ENCODE data around the gene SASH3. TPM values are rescaled to one million over a fixed set of nuclear protein-coding genes. Genes with fewer than 3 reads are reported as not detected.
A peak's percentile ranks its signal among the peaks of the same experiment; 100 is the strongest.

SASH3 gene
- 11.4 TPM for polyA plus RNA-seq
- long read RNA-seq, donor 1, partial matches to known transcripts: 0 of 3 reads
- long read RNA-seq, donor 1, other reads (novel, unspliced or antisense): 0 of 3 reads
- long read RNA-seq, donor 2, partial matches to known transcripts: 0 of 1 reads
- long read RNA-seq, donor 2, other reads (novel, unspliced or antisense): 0 of 1 reads
- long read RNA-seq, donor 3, transcript SASH3-201 (8 exons, 2,626 nt): major isoform, 5 of 5 reads
- long read RNA-seq, donor 3, partial matches to known transcripts: 0 of 5 reads
- long read RNA-seq, donor 3, other reads (novel, unspliced or antisense): 0 of 5 reads
- long read RNA-seq, donor 4: 0 reads
- long read RNA-seq, donor 5, partial matches to known transcripts: 0 of 1 reads
- long read RNA-seq, donor 5, other reads (novel, unspliced or antisense): 0 of 1 reads
- long read RNA-seq, donor 6, partial matches to known transcripts: 0 of 2 reads
- long read RNA-seq, donor 6, other reads (novel, unspliced or antisense): 0 of 2 reads
- long read RNA-seq, donor 7: 0 reads
- long read RNA-seq, donor 8, partial matches to known transcripts: 0 of 3 reads
- long read RNA-seq, donor 8, other reads (novel, unspliced or antisense): 0 of 3 reads
- long read RNA-seq, donor 9: 0 reads
- long read RNA-seq, donor 10: 0 reads
- long read RNA-seq, donor 11, partial matches to known transcripts: 0 of 2 reads
- long read RNA-seq, donor 11, other reads (novel, unspliced or antisense): 0 of 2 reads

GRCh38 chrX:129779747-129780146 is at the start of gene SASH3:
Gene SASH3 (plus strand): TSS chrX:129779949. CDS start chrX:129780098, 149 bp downstream.
- H3K4me1 ChIP-seq (ENCODE audit: control insufficient read depth, insufficient read depth, low read length): peaks cover 21% of the 10 kb centered on the region
- H3K27ac ChIP-seq (ENCODE audit: low read length): no peak within 1 kb of the TSS
- no peaks in the 10 kb centered on the region for H3K36me3 ChIP-seq (ENCODE audit: control insufficient read depth, insufficient read depth, low read length)
- H3K4me3 ChIP-seq (ENCODE audit: low read length): peak within 1 kb of the TSS; percentile 13
- no peaks in the 10 kb centered on the region for H3K9me3 ChIP-seq (ENCODE audit: control insufficient read depth, low read depth, low read length)
- no peak for DNase-seq
- no peaks in the 10 kb centered on the region for H3K27me3 ChIP-seq (ENCODE audit: control insufficient read depth, insufficient read depth, low read length)
- WGBS (ENCODE audit: insufficient coverage, low lambda C conversion rate): no CpG with 5 or more reads among the region's 13 CpGs

- DNase-seq: no peak
- H3K36me3 ChIP-seq (ENCODE audit: control insufficient read depth, insufficient read depth, low read length): no peaks in the 10 kb centered on the region
- no peak overlapping the region for H3K4me3 ChIP-seq (ENCODE audit: low read length)
- no peaks in the 10 kb centered on the region for H3K9me3 ChIP-seq (ENCODE audit: control insufficient read depth, low read depth, low read length)
- no peaks in the 10 kb centered on the region for H3K27me3 ChIP-seq (ENCODE audit: control insufficient read depth, insufficient read depth, low read length)
- peaks cover 30% of the 10 kb centered on the region for H3K4me1 ChIP-seq (ENCODE audit: control insufficient read depth, insufficient read depth, low read length)
- WGBS (ENCODE audit: insufficient coverage, low lambda C conversion rate): no CpG with 5 or more reads among the region's 2 CpGs
- no peak overlapping the region for H3K27ac ChIP-seq (ENCODE audit: low read length)
Measured at GRCh38 chrX:129731228-129731627, 48.5 kb upstream of the SASH3 start.

GRCh38 chrX:129732857-129733256 is 46.9 kb upstream of the SASH3 start:
- Histone ChIP-seq H3K9me3 (ENCODE audit: control insufficient read depth, low read depth, low read length) (no peaks in the 10 kb centered on the region), H3K36me3 (ENCODE audit: control insufficient read depth, insufficient read depth, low read length) (no peaks in the 10 kb centered on the region), H3K27me3 (ENCODE audit: control insufficient read depth, insufficient read depth, low read length) (no peaks in the 10 kb centered on the region), H3K4me1 (ENCODE audit: control insufficient read depth, insufficient read depth, low read length) (peaks cover 42% of the 10 kb centered on the region), H3K4me3 (ENCODE audit: low read length) (no peak overlapping the region), H3K27ac (ENCODE audit: low read length) (no peak overlapping the region)
- no CpG with 5 or more reads among the region's 2 CpGs for WGBS (ENCODE audit: insufficient coverage, low lambda C conversion rate)
- no peak for DNase-seq

GRCh38 chrX:129733335-129733734 is 46.4 kb upstream of the SASH3 start:
- no peak for DNase-seq
- Histone ChIP-seq H3K4me1 (ENCODE audit: control insufficient read depth, insufficient read depth, low read length) (peaks cover 47% of the 10 kb centered on the region), H3K27ac (ENCODE audit: low read length) (peak overlapping the region; percentile 95), H3K27me3 (ENCODE audit: control insufficient read depth, insufficient read depth, low read length) (no peaks in the 10 kb centered on the region), H3K36me3 (ENCODE audit: control insufficient read depth, insufficient read depth, low read length) (no peaks in the 10 kb centered on the region), H3K4me3 (ENCODE audit: low read length) (no peak overlapping the region), H3K9me3 (ENCODE audit: control insufficient read depth, low read depth, low read length) (no peaks in the 10 kb centered on the region)
- WGBS (ENCODE audit: insufficient coverage, low lambda C conversion rate): no CpG with 5 or more reads among the region's 4 CpGs

- no CpG with 5 or more reads among the region's 6 CpGs for WGBS (ENCODE audit: insufficient coverage, low lambda C conversion rate)
- no peaks in the 10 kb centered on the region for H3K27me3 ChIP-seq (ENCODE audit: control insufficient read depth, insufficient read depth, low read length)
- H3K4me1 ChIP-seq (ENCODE audit: control insufficient read depth, insufficient read depth, low read length): peaks cover 51% of the 10 kb centered on the region
Measured at GRCh38 chrX:129736491-129736890, 43.3 kb upstream of the SASH3 start.

GRCh38 chrX:129737916-129738315 is 41.8 kb upstream of the SASH3 start:
- no CpG with 5 or more reads among the region's 5 CpGs for WGBS (ENCODE audit: insufficient coverage, low lambda C conversion rate)
- peak overlapping the region; percentile 99 for H3K27ac ChIP-seq (ENCODE audit: low read length)

More at GRCh38 chrX:129736491-129736890, 43.3 kb upstream of the SASH3 start:
- peak; percentile 79 to 88 for DNase-seq
- Histone ChIP-seq H3K36me3 (ENCODE audit: control insufficient read depth, insufficient read depth, low read length) (no peaks in the 10 kb centered on the region), H3K27ac (ENCODE audit: low read length) (peak overlapping the region; percentile 99), H3K9me3 (ENCODE audit: control insufficient read depth, low read depth, low read length) (no peaks in the 10 kb centered on the region), H3K4me3 (ENCODE audit: low read length) (no peak overlapping the region)

GRCh38 chrX:129738466-129739308 is 41.1 kb upstream of the SASH3 start, which contains the start of gene XPNPEP2:
Gene XPNPEP2 (plus strand): TSS chrX:129738979. CDS start chrX:129739214, 235 bp downstream.
- Histone ChIP-seq H3K4me3 (ENCODE audit: low read length) (peak within 1 kb of the TSS; percentile 69), H3K27me3 (ENCODE audit: control insufficient read depth, insufficient read depth, low read length) (no peaks in the 10 kb centered on the region), H3K27ac (ENCODE audit: low read length) (peak within 1 kb of the TSS; percentile 99), H3K9me3 (ENCODE audit: control insufficient read depth, low read depth, low read length) (no peaks in the 10 kb centered on the region), H3K4me1 (ENCODE audit: control insufficient read depth, insufficient read depth, low read length) (peaks cover 44% of the 10 kb centered on the region), H3K36me3 (ENCODE audit: control insufficient read depth, insufficient read depth, low read length) (peaks cover 3% of the 10 kb centered on the region)
- WGBS (ENCODE audit: insufficient coverage, low lambda C conversion rate): no CpG with 5 or more reads among the region's 13 CpGs
- DNase-seq: peak; percentile 52 to 74

More at GRCh38 chrX:129737916-129738315, 41.8 kb upstream of the SASH3 start:
- DNase-seq: no peak
- Histone ChIP-seq H3K36me3 (ENCODE audit: control insufficient read depth, insufficient read depth, low read length) (no peaks in the 10 kb centered on the region), H3K4me1 (ENCODE audit: control insufficient read depth, insufficient read depth, low read length) (peaks cover 51% of the 10 kb centered on the region), H3K9me3 (ENCODE audit: control insufficient read depth, low read depth, low read length) (no peaks in the 10 kb centered on the region), H3K4me3 (ENCODE audit: low read length) (no peak overlapping the region), H3K27me3 (ENCODE audit: control insufficient read depth, insufficient read depth, low read length) (no peaks in the 10 kb centered on the region)

- Histone ChIP-seq H3K27ac (ENCODE audit: low read length) (peak overlapping the region; percentile 99), H3K9me3 (ENCODE audit: control insufficient read depth, low read depth, low read length) (no peaks in the 10 kb centered on the region), H3K4me1 (ENCODE audit: control insufficient read depth, insufficient read depth, low read length) (peaks cover 40% of the 10 kb centered on the region), H3K27me3 (ENCODE audit: control insufficient read depth, insufficient read depth, low read length) (no peaks in the 10 kb centered on the region), H3K4me3 (ENCODE audit: low read length) (peak overlapping the region; percentile 69), H3K36me3 (ENCODE audit: control insufficient read depth, insufficient read depth, low read length) (peaks cover 7% of the 10 kb centered on the region)
- DNase-seq: peak; percentile 38 to 65
- WGBS (ENCODE audit: insufficient coverage, low lambda C conversion rate): no CpG with 5 or more reads among the region's 4 CpGs
Measured at GRCh38 chrX:129739578-129739977, 40.2 kb upstream of the SASH3 start.

GRCh38 chrX:129741880-129742758 is 37.6 kb upstream of the SASH3 start:
- H3K4me1 ChIP-seq (ENCODE audit: control insufficient read depth, insufficient read depth, low read length): peaks cover 19% of the 10 kb centered on the region
- H3K27ac ChIP-seq (ENCODE audit: low read length): peak overlapping the region; percentile 53
- H3K4me3 ChIP-seq (ENCODE audit: low read length): peak overlapping the region; percentile 31
- peaks cover 18% of the 10 kb centered on the region for H3K36me3 ChIP-seq (ENCODE audit: control insufficient read depth, insufficient read depth, low read length)
- H3K9me3 ChIP-seq (ENCODE audit: control insufficient read depth, low read depth, low read length): no peaks in the 10 kb centered on the region
- no peaks in the 10 kb centered on the region for H3K27me3 ChIP-seq (ENCODE audit: control insufficient read depth, insufficient read depth, low read length)
- peak in 1 of 2 donors; percentile 43 for DNase-seq
- no CpG with 5 or more reads among the region's 21 CpGs for WGBS (ENCODE audit: insufficient coverage, low lambda C conversion rate)
